GM21381 (cell line): ENCODE measurements around the gene SYT14.
"Not testable (repeated sequence)": the region's sequence is repeated elsewhere in the genome, so short reads cannot be mapped to it uniquely, and the experiment has no call there.

ENCODE experiments used
- ATAC-seq: cut with Tn5 transposase; IDR thresholded peaks from one replicate; pipeline ENCODE4 v1.9.1; 2021; ENCODE audit warnings: mild to moderate bottlenecking, moderate library complexity; ENCODE audit not compliant: unreplicated experiment

SYT14 gene

DNA sequence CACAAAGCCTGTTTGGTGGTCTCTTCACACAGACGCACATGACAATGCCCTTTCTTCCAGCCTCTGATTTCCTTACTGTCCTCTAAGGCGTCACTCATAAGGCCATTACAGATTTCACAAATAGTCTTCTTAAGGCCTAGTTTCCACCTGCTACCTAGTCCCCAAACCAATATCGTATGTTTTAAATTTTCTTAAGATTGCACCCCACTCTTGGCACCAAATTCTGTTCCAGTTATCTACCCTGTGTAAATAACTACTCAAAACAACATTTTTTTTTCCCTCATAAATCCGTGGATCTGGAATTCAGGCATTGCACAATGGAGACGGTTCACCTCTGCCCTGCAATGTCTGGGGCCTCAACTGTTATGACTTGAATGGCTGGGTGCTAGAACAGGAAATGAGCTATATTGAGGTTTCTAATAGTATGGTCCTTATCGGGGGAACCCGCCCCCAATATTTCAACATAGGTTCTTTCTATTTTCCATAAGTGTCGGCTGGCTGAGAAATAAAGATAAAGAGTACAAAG lies 257.7 kb downstream of the SYT14 start:
- no peak for ATAC-seq

DNA sequence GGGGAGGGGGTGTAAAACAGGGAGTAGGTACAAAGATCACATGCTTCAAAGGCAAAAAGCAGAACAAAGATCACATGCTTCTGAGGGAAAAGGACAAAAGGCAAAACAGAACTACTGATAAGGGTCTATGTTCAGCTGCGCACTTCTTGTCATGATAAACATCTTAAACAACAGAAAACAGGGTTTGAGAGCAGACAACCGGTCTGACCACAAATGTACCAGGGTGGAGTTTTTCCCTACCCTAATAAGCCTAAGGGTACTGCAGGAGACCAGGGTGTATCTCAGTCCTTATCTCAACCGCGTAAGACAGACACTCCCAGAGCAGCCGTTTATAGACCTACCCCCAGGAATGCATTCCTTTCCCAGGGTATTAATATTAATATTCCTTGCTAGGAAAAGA lies 258.2 kb downstream of the SYT14 start:
- not testable (repeated sequence) for ATAC-seq

DNA sequence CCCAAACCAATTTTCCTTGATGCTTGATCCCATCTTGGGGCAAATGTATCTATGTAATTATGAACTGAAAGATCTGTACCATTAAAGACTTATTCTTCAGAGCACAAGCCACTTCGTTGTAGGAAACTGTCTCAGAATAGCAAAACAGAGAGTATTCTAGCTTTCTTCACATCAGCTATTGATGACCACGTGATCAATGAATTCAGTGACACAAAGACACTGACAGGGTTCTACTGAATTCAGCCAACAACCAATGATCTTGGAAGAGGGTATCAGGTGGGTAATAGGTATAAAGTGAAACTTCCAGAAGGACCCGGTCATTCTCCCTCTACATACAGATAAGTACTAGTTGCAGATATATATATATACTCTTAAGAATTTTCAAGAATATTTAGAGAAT lies 260.8 kb downstream of the SYT14 start:
- ATAC-seq = no peak

DNA sequence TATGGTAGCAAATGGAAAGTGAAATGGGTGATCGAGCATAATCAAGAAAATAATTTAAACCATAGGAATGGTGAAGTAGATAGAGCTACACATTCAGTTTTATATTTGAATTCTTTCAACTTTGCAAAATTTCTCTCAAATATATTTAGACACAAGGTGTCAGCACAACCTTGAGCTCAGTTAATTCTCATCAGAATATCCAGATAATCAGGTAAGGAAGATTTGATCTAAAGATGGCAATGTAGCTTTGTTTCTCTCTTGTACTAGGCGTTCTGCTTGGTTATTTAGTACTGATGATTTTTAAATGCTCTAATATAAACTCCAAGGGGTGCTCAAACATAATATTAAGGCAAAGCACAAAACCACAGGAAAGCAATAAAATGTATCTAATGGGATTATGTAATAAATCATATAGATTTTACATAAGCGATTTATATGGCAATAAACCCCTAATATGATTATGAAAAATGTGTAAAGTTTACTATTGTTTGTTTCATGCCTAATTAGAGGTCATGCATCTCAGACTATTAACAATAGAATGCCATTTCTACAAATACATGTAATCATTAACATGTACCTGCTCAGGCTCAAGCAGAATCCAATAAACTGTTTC lies 262.2 kb downstream of the SYT14 start:
- ATAC-seq = no peak

DNA sequence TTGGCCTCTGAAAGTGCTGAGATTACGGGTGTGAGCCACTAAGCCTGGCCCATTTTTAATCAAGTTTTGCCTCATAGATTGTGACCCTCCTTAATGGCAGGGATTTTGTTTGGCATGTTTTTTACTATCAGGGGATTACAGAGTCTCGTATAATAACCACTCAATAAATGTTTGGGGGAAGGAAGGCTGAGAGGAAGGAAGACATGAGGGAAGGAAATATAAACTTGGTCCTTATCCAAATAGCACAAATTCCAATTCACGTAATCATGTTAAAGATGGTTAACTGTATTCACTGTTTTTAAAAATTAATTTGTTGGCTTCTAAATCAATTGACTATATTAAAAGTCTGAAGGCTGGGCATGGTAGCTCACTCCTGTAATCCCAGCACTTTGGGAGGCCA lies 263.7 kb downstream of the SYT14 start:
- ATAC-seq = no peak

DNA sequence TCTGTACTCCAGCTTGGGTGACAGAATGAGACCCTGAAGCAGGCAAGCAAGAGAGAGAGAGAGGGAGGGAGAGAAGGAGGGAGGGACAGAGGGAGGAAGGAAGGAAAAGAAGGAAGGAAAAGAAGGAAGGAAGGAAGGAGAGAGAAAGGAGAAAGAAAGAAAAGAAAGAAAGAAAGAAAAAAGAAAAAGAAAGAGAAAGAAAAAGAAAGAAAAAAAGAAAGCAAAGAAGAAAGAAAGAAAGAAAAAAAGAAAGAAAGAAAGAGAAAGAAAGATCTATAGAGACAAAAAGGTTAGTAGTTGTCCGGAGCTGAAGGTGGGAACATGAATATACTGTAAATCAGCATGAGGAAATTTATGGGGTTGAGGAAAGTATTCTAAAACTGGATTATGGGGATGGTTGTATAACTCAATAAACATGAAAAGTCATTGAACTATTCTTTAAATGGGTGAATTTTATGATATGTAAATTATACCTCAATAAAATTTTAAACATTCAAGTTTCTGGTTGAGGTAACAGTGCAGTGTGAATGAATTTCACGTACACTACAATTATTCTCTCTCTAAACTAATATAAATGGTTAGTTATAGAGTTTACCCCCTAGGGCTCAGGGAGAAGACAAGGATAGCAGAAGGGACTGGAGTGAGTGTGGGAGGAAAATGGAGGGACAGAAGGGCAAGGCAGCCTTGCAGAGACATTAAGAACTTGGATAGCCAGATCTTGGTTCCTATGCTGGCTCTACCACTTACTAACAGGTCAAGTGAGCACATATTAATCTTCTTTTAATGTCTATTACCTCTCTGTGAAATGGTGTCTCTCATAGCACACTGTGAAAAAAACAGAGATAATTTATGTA lies 269.8 kb downstream of the SYT14 start:
- no peak for ATAC-seq

DNA sequence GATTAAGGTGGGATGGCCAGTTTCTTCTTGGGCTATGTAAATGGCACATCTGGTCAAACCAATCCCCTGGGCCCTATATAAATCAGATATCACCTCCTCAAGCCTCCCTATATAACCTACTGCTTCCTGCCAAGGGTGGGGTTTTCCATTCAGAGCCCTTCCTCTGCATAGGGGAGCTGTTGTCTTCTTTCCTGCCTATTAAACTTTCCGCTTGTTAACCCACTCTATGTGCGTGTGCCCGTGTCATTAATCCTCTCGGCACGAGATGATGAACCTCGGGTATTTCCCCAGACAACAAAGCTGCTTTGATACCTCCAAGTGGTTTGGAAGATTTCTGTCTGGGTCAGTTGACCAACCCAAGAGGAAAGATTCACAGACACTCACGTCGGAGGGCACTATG lies 275.3 kb downstream of the SYT14 start:
- ATAC-seq = no peak

DNA sequence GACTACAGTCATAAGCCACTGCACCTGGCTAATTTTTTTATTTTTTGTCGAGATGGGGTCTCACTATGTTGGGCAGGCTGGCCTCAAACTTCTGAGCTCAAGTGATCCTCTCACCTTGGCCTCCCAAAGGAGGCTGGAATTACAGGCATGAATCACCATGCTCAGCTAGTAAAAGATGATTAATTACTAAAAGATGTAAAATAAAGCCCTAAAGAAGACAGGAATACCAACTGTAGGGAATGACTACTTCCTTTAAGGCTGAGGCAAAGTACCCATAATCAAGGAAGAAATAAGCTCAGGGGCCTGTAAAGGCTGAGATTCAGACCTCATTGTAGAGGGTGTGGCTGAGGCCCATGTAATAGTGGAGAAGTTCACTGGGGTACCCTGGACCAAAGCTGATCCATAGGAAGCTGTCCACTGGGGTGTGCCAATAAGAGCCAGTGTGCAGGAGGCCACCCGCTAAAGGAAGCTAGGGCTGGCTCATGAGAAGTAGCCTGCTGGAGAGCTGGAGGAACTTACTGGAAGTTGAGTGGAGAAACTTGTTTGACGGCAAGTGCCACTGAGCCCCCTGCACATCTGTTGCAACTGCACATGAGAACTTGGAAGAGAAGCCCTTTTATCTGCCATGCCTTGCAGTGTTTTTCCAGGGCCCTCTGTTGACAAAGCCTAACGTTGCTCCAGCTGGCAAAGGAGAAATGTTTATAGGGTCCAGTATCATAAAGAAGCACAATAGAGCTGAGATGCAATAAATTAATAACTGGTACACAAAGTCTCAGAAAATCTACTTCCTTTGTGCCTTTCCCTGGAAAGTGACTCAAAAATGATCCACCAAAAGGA lies 276.8 kb downstream of the SYT14 start:
- no peak for ATAC-seq

DNA sequence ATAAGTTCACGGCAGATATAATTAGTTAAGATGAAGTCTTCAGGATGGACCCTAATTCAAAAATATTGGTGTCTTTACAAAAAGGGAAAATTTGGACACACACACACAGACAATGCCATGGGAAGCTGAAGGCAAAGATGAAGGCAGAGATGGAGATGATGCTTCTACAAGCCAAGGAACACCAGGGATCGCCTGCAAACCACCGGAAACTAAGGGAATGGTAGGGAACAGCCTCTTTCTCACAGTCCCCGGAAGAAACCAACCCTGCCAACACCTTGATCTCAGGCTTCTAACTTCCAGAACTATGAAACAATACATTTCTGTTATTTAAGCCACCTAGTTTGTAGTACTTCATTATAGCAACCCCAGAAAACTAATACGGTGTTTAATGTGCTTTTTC lies 279.5 kb downstream of the SYT14 start:
- ATAC-seq = no peak

DNA sequence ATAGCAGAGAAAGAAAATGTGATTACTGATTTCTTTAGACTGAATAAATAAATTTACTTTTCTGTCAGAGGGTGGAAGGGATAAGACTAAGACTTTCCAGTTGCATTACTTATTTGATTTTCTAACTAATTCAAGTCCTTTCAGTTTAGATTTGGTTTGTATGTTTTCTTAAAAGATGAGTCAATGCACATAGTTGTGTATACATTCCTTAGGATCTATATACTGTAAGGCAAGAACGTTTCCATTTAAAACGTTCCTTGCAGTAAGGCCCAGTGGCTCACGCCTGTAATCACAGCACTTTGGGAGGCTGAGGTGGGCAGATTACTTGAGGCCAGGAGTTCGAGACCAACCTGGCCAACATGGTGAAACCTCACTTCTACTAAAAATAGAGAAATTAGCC lies 280.0 kb downstream of the SYT14 start:
- ATAC-seq = no peak
